Measurements from ENCODE around the gene ITIH5. TPM values are rescaled to one million over a fixed set of nuclear protein-coding genes. Genes with fewer than 3 reads are reported as not detected.

The ITIH5 gene
- total and polyA plus RNA-seq, 10 donors, result 0.59 to 5.2 (median 1.7) TPM

DNA sequence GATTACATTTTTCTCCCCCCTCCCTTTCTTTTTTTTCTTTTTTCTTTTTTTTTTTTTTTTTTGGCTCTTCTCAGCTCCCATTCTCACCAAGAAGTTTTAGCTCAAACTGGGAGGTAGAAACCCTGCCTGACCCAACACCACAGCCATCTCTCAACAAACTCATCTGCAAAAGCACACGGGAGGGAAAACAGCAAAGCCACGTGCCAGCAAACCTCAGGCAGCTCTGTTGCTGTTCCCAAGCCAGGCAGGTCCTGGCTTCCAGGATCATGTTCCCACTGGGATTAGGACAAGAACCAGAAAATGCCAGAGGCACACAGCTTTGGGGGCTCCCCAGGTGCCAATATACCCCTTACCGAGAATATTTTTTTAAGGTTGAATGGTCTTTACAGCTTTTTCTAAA is 56.7 kb downstream of the ITIH5 start:
- no peak for TF ChIP-seq POLR2AphosphoS5 (IDR thresholded peaks at IDR 0.05)
- no peak for TF ChIP-seq POLR2A (IDR thresholded peaks at IDR 0.05)
- TF ChIP-seq, protein P1, sequence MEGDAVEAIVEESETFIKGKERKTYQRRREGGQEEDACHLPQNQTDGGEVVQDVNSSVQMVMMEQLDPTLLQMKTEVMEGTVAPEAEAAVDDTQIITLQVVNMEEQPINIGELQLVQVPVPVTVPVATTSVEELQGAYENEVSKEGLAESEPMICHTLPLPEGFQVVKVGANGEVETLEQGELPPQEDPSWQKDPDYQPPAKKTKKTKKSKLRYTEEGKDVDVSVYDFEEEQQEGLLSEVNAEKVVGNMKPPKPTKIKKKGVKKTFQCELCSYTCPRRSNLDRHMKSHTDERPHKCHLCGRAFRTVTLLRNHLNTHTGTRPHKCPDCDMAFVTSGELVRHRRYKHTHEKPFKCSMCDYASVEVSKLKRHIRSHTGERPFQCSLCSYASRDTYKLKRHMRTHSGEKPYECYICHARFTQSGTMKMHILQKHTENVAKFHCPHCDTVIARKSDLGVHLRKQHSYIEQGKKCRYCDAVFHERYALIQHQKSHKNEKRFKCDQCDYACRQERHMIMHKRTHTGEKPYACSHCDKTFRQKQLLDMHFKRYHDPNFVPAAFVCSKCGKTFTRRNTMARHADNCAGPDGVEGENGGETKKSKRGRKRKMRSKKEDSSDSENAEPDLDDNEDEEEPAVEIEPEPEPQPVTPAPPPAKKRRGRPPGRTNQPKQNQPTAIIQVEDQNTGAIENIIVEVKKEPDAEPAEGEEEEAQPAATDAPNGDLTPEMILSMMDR (IDR thresholded peaks at IDR 0.05 in 8 of 11, conservative IDR thresholded peaks at IDR 0.05 in 3 of 11), result no peak
- Histone ChIP-seq H3K4me3 (no peak overlapping the region), H3K27me3 (replicated peaks in 1 of 7) (no peaks in the 10 kb centered on the region), H3K9me3 (no peaks in the 10 kb centered on the region), H3K27ac (no peak overlapping the region), H3K36me3 (no peaks in the 10 kb centered on the region), H3K4me1 (no peaks in the 10 kb centered on the region)
- 79 to 85% (median 82%) methylated on average over 3 of the region's 3 CpGs for WGBS, 5 donors
- no peak for DNase-seq
- intact Hi-C loops (cut with DNase I; ENCODE audit: low total_unique reads), result no loop called here

DNA sequence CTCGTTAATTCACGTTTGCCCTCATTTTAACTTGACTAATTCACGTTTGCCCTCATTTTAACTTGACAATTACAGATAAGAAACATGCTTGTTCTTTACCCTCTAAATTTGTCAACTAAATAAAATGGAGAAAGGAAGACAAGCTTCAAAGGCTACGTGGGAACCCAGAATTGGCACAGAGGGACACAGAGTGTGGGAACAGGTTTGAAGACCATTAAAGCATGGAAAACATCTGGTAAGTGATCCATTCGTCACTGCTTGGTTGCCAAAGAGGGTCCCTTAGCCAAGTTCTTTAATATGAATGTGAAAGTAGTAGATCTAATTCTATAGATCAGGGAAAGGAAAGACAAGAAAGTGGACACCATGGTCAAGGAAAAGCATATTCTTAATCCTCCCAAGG is 57.2 kb downstream of the ITIH5 start:
- no peaks in the 10 kb centered on the region for H3K4me1 ChIP-seq
- H3K27me3 ChIP-seq (replicated peaks in 1 of 7), result no peaks in the 10 kb centered on the region
- no peaks in the 10 kb centered on the region for H3K9me3 ChIP-seq
- H3K36me3 ChIP-seq, result no peaks in the 10 kb centered on the region
- intact Hi-C loops (cut with DNase I; ENCODE audit: low total_unique reads), result no loop called here
- TF ChIP-seq, protein P1 (IDR thresholded peaks at IDR 0.05 in 8 of 11, conservative IDR thresholded peaks at IDR 0.05 in 3 of 11), result no peak
- no peak for TF ChIP-seq POLR2AphosphoS5 (IDR thresholded peaks at IDR 0.05)
- no peak overlapping the region for H3K27ac ChIP-seq
- H3K4me3 ChIP-seq, result no peak overlapping the region
- WGBS, 5 donors, result 74 to 88% (median 84%) methylated on average over 5 of the region's 5 CpGs
- no peak for DNase-seq

DNA sequence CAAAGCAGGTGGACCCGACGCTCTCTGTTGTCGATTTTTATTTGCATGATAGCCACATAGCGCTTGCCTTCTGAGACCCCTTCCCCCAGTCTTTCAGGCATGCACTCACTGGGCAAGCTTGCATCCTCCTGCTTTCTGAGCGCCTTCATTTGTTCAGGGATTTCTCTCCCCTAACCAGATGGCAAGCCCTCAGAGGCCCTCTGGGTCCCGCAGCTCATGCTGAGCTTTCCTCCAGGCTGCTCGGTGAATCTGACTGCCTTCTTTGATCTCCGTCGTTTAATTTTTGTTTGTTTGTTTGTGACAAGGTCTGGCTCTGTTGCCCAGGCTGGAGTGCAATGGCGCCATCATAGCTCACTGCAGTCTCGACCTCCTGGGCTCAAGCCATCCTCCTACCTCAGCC is 58.8 kb downstream of the ITIH5 start:
- Histone ChIP-seq H3K36me3 (no peaks in the 10 kb centered on the region), H3K27me3 (replicated peaks in 1 of 7) (peaks cover 0 to 6% (median 0%) of the 10 kb centered on the region in 7 donors), H3K4me1 (no peaks in the 10 kb centered on the region), H3K9me3 (no peaks in the 10 kb centered on the region), H3K4me3 (no peak overlapping the region), H3K27ac (no peak overlapping the region)
- no peak for DNase-seq
- intact Hi-C loops (cut with DNase I; ENCODE audit: low total_unique reads), result no loop called here
- TF ChIP-seq, protein P1 (IDR thresholded peaks at IDR 0.05 in 8 of 11, conservative IDR thresholded peaks at IDR 0.05 in 3 of 11), result no peak
- TF ChIP-seq POLR2A (IDR thresholded peaks at IDR 0.05), result no peak
- TF ChIP-seq POLR2AphosphoS5 (IDR thresholded peaks at IDR 0.05), result no peak
- 88 to 94% (median 91%) methylated on average over 11 of the region's 11 CpGs for WGBS, 5 donors

- TF ChIP-seq, protein P1 (IDR thresholded peaks at IDR 0.05 in 8 of 11, conservative IDR thresholded peaks at IDR 0.05 in 3 of 11), result no peak
- TF ChIP-seq POLR2AphosphoS5 (IDR thresholded peaks at IDR 0.05) (no peak), POLR2A (IDR thresholded peaks at IDR 0.05) (no peak)
- 55 to 65% (median 60%) methylated on average over 4 of the region's 4 CpGs for WGBS, 5 donors
- no peak for DNase-seq
- H3K9me3 ChIP-seq, result no peaks in the 10 kb centered on the region
- no peaks in the 10 kb centered on the region for H3K4me1 ChIP-seq
- H3K36me3 ChIP-seq, result no peaks in the 10 kb centered on the region
- peaks cover 0 to 6% (median 0%) of the 10 kb centered on the region in 7 donors for H3K27me3 ChIP-seq (replicated peaks in 1 of 7)
- no peak overlapping the region for H3K27ac ChIP-seq
- no peak overlapping the region for H3K4me3 ChIP-seq
- intact Hi-C loops (cut with DNase I; ENCODE audit: low total_unique reads), result no loop called here
Measured at GRCh38 chr10:7606951-7607404, 59.8 kb downstream of the ITIH5 start.

All from spleen (tissue), 11 donors.